Ascending aorta (tissue), 2 donors: ENCODE measurements around the gene GNB1L. TPM values are rescaled to one million over a fixed set of nuclear protein-coding genes. Genes with fewer than 3 reads are reported as not detected.

Source experiments
- DNase-seq, 2 donors: peaks; one replicate each; pipeline ENCODE4 v3.0.0-alpha.2; 2019; ENCODE audit warnings: low spot score in 2 of 2
- H3K27ac ChIP-seq, 2 donors: fragments of 200-600 bp; sonication (generic); one replicate each; pipeline ENCODE4 v1.5.1; 2016 to 2017; ENCODE audit warnings: mild to moderate bottlenecking in 1 of 2
- H3K27me3 ChIP-seq: fragments of 200-600 bp; sonication (generic); one replicate; pipeline ENCODE4 v1.5.1; 2017
- H3K36me3 ChIP-seq, 2 donors: fragments of 200-600 bp; sonication (generic); one replicate each; pipeline ENCODE4 v1.5.1; 2016
- H3K4me1 ChIP-seq, 2 donors: fragments of 200-600 bp; sonication (generic); one replicate each; pipeline ENCODE4 v1.5.1; 2016 to 2017; ENCODE audit warnings: mild to moderate bottlenecking in 1 of 2
- H3K4me3 ChIP-seq, 2 donors: fragments of 200-600 bp; sonication (generic); one replicate each; pipeline ENCODE4 v1.5.1; 2016 to 2017; ENCODE audit warnings: mild to moderate bottlenecking in 1 of 2
- H3K9me3 ChIP-seq, 2 donors: fragments of 200-600 bp; sonication (generic); one replicate each; pipeline ENCODE4 v1.5.1; 2016
- CTCF ChIP-seq, 3 experiments: fragments of 200-600 bp in 2 of 3; fragments of 450-650 bp in 1 of 3; sonication (generic) in 2 of 3; IDR thresholded peaks; one replicate each; pipeline ENCODE4 v1.5.1; 2016 to 2019; ENCODE audit warnings: antibody characterized with exemption in 3 of 3, mild to moderate bottlenecking in 1 of 3, moderate library complexity in 1 of 3
- intact Hi-C: fragments of 100-400 bp; cut with DNase I; formaldehyde crosslinking; loops from one replicate; pipeline ENCODE4 v1.15.1; 2023
- total RNA-seq: library from RNA; depleted of rRNA; stranded (reverse); fragments of >200 nt; gene quantifications from one replicate; pipeline ENCODE4 v1.1.0, GENCODE V29; 2016

GNB1L gene
- total RNA-seq, 1 donor from 2014 or later = 7.9 TPM

GRCh38 chr22:19738664-19739447, 115.8 kb downstream of the GNB1L start:
- Histone ChIP-seq H3K36me3 (no peaks in the 10 kb centered on the region), H3K9me3 (no peaks in the 10 kb centered on the region), H3K27ac (no peak overlapping the region), H3K4me1 (no peaks in the 10 kb centered on the region), H3K27me3 (no peaks in the 10 kb centered on the region), H3K4me3 (no peak overlapping the region)
- no peak for DNase-seq
- intact Hi-C loops = no loop called here
- no peak for TF ChIP-seq CTCF (IDR thresholded peaks at IDR 0.05)

GRCh38 chr22:19737846-19738663, 116.6 kb downstream of the GNB1L start:
- no peak for TF ChIP-seq CTCF (IDR thresholded peaks at IDR 0.05)
- no peaks in the 10 kb centered on the region for H3K4me1 ChIP-seq
- no peak overlapping the region for H3K27ac ChIP-seq
- no peak for DNase-seq
- H3K36me3 ChIP-seq = no peaks in the 10 kb centered on the region
- no peaks in the 10 kb centered on the region for H3K9me3 ChIP-seq
- H3K4me3 ChIP-seq = no peak overlapping the region
- no peaks in the 10 kb centered on the region for H3K27me3 ChIP-seq
- intact Hi-C loops = no loop called here

GRCh38 chr22:19735665-19736510, 118.8 kb downstream of the GNB1L start:
- Histone ChIP-seq H3K4me3 (no peak overlapping the region), H3K9me3 (no peaks in the 10 kb centered on the region), H3K4me1 (peaks cover 0 to 1% of the 10 kb centered on the region in 2 donors), H3K27me3 (no peaks in the 10 kb centered on the region), H3K36me3 (no peaks in the 10 kb centered on the region), H3K27ac (no peak overlapping the region)
- TF ChIP-seq CTCF (IDR thresholded peaks at IDR 0.05) = no peak
- no peak for DNase-seq
- intact Hi-C loops = no loop called here

GRCh38 chr22:19734837-19735382, 119.8 kb downstream of the GNB1L start:
- no peaks in the 10 kb centered on the region for H3K36me3 ChIP-seq
- H3K27me3 ChIP-seq = no peaks in the 10 kb centered on the region
- DNase-seq = no peak
- no peaks in the 10 kb centered on the region for H3K9me3 ChIP-seq
- peaks cover 0 to 6% of the 10 kb centered on the region in 2 donors for H3K4me1 ChIP-seq
- no peak for TF ChIP-seq CTCF (IDR thresholded peaks at IDR 0.05)
- H3K4me3 ChIP-seq = no peak overlapping the region
- intact Hi-C loops = no loop called here
- no peak overlapping the region for H3K27ac ChIP-seq

GRCh38 chr22:19734163-19734562, 120.5 kb downstream of the GNB1L start:
- no peaks in the 10 kb centered on the region for H3K36me3 ChIP-seq
- DNase-seq = no peak
- H3K4me1 ChIP-seq = peaks cover 0 to 6% of the 10 kb centered on the region in 2 donors
- H3K27ac ChIP-seq = no peak overlapping the region
- TF ChIP-seq CTCF (IDR thresholded peaks at IDR 0.05) = no peak
- no peaks in the 10 kb centered on the region for H3K27me3 ChIP-seq
- no peak overlapping the region for H3K4me3 ChIP-seq
- intact Hi-C loops = no loop called here
- H3K9me3 ChIP-seq = no peaks in the 10 kb centered on the region
